Measurements from ENCODE around the gene ZBTB44.

Gene ZBTB44, protein sequence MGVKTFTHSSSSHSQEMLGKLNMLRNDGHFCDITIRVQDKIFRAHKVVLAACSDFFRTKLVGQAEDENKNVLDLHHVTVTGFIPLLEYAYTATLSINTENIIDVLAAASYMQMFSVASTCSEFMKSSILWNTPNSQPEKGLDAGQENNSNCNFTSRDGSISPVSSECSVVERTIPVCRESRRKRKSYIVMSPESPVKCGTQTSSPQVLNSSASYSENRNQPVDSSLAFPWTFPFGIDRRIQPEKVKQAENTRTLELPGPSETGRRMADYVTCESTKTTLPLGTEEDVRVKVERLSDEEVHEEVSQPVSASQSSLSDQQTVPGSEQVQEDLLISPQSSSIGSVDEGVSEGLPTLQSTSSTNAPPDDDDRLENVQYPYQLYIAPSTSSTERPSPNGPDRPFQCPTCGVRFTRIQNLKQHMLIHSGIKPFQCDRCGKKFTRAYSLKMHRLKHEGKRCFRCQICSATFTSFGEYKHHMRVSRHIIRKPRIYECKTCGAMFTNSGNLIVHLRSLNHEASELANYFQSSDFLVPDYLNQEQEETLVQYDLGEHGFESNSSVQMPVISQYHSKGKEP

DNA sequence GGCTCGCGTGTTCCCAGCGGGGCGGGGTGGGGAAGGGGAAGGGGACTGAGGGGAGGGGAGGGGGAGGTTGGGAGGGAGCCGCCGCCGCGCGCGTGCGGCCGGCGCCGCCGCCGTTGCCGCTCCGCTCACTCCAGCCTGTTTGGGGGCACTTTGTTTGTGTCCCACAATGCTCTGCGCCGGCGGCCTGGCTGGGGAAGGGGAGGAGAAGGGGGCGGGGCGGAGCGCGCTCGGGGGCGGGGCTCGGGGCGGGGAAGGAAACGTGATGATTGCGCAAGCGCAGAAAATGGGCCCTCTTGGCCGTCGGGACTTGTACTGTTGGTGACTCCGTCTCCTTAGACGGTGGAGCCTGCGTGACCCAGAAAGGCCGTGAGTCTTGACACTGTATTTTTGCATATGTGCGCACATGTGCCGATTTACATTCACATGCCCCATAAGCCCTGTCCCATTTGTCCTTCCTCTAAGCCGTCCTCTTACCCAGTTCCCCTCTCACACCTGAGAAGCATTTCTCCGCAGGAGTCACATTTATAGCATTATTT is at the start of gene ZBTB44:
Gene ZBTB44, minus strand, starts transcription at position 168 of the 536 bp plus-strand sequence. CDS start 53,044 bp downstream, outside the sequence.
- DNase-seq (ENCODE audit: low read depth), result peak; percentile 91
- TF ChIP-seq, protein P1, sequence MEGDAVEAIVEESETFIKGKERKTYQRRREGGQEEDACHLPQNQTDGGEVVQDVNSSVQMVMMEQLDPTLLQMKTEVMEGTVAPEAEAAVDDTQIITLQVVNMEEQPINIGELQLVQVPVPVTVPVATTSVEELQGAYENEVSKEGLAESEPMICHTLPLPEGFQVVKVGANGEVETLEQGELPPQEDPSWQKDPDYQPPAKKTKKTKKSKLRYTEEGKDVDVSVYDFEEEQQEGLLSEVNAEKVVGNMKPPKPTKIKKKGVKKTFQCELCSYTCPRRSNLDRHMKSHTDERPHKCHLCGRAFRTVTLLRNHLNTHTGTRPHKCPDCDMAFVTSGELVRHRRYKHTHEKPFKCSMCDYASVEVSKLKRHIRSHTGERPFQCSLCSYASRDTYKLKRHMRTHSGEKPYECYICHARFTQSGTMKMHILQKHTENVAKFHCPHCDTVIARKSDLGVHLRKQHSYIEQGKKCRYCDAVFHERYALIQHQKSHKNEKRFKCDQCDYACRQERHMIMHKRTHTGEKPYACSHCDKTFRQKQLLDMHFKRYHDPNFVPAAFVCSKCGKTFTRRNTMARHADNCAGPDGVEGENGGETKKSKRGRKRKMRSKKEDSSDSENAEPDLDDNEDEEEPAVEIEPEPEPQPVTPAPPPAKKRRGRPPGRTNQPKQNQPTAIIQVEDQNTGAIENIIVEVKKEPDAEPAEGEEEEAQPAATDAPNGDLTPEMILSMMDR (IDR thresholded peaks at IDR 0.05; ENCODE audit: insufficient read depth, low read depth, low read length, missing control alignments), result no peak
- peak within 1 kb of the TSS; percentile 79 for H3K4me3 ChIP-seq (ENCODE audit: low read length)

DNA sequence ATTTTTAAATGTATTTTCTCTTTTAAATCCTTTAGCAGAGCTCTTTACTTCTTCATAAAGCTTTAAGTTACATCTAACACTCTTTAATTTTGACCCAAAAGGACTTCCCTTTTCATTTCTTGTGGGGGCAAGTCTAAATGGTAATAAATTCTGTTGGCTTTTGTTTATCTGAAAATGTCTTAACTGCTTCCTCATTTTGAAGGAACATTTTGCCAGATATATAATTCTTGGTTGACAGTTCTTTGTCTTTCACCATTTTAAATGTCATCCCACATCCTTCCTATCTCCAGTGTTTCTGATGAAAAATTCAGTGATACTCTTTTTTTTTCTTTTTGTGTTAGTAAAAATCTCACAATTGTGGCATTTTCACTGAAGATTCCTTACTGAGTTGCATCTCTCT is 44.7 kb upstream of the ZBTB44 start:
- no peak for DNase-seq (ENCODE audit: low read depth)
- no peak overlapping the region for H3K4me3 ChIP-seq (ENCODE audit: low read length)
- TF ChIP-seq, protein P1 (IDR thresholded peaks at IDR 0.05; ENCODE audit: insufficient read depth, low read depth, low read length, missing control alignments), result no peak

DNA sequence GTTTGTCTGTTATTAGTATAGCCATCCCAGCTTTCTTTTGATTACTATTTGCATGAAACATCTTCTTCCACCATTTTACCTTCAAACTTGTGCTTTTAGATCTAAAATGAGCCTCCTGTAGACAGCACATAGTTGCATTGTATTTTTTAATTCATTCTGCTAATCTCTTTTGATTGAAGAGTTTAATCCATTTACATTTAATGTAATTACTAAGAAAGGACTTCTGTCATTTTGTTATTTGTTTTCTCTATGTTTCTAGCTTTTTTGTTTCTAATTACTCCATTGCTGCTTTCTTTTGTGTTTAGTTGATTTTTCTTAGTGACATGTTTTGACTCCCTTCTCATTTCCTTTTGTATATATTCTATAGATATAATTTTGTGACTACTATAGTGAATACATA is 43.7 kb upstream of the ZBTB44 start:
- H3K4me3 ChIP-seq (ENCODE audit: low read length), result no peak overlapping the region
- TF ChIP-seq, protein P1 (IDR thresholded peaks at IDR 0.05; ENCODE audit: insufficient read depth, low read depth, low read length, missing control alignments), result no peak
- DNase-seq (ENCODE audit: low read depth), result no peak

DNA sequence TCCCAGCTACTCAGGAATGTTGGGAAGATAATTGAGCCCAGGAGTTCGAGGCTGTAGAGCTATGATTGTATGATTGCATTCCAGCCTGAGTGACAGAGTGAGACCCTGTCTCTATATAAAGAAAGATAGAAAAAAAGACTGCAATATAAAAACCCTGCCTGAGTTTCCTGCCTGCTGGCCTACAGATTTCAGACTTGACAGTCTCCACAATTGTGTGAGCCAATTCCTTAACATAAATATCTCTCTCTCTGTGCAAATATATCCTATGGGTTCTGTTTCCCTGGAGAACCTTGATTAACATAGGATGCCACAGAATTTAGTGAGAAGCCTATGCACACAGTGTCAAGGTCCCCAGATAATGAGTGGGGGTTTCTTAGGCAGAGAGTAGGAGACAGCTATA is 32.5 kb upstream of the ZBTB44 start:
- no peak for DNase-seq (ENCODE audit: low read depth)
- TF ChIP-seq, protein P1 (IDR thresholded peaks at IDR 0.05; ENCODE audit: insufficient read depth, low read depth, low read length, missing control alignments), result no peak

DNA sequence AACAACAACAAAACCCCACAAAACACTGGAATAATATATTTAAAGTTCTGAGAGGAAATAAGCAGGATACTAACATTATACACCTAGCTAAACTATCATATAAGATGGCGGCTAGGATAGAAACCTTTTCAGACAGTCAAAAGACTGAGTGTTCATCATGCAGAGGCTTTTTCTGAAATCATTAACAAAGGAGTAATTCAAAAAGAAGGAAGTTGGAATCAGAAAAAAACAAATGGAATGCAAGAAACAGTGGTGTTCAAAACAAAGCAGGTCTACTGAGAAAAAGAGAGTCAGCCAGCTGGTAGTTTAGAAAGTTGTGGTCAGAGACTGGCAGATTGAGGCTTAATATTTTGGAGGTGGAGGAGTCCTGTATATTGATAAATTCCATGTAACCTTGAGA is 30.1 kb upstream of the ZBTB44 start:
- DNase-seq (ENCODE audit: low read depth), result no peak
- no peak overlapping the region for H3K4me3 ChIP-seq (ENCODE audit: low read length)
- TF ChIP-seq, protein P1 (IDR thresholded peaks at IDR 0.05; ENCODE audit: insufficient read depth, low read depth, low read length, missing control alignments), result no peak

More for the DNA sequence above, 32.5 kb upstream of the ZBTB44 start:
- H3K4me3 ChIP-seq (ENCODE audit: low read length), result no peak overlapping the region

DNA sequence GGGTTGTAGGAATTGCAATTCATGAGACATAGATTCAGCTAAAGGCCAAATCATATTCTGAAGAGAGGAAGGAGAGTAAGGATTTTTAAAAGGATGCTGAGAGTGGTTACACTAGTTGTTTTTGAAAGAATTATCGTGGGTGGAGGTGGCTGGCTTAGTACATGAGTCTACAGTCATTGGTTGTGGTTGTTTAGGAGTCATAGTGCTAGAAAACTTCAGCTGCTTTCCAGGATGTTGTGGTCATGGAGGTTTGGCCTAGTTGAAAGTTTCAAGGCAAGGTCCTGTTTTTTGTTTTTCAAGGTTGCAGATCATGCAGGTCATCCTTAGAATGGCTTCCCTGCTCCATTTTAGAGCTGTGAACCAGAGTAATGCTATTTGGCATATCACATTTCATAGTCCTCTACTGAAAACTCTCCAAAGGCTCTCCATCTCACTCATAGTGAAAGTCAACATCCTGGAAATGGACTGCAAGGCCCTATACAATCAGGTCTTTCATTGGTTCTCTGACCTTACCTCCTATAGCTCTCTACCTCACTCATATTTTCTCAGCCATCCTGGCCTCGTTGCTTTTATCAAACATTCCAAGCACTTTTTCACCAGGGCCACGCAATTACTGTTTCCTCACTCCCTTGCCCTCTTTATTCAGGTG is 26.1 kb upstream of the ZBTB44 start:
- H3K4me3 ChIP-seq (ENCODE audit: low read length), result no peak overlapping the region
- no peak for DNase-seq (ENCODE audit: low read depth)
- TF ChIP-seq, protein P1 (IDR thresholded peaks at IDR 0.05; ENCODE audit: insufficient read depth, low read depth, low read length, missing control alignments), result no peak

Measured in epithelial cell of esophagus (primary cell).